Measurements from ENCODE around the gene FAM209A. TPM values are rescaled to one million over a fixed set of nuclear protein-coding genes. Genes with fewer than 3 reads are reported as not detected.

FAM209A gene
- total and polyA plus RNA-seq, 4 donors: 0.49 to 0.95 (median 0.59) TPM; not detected in 1

GRCh38 chr20:56565511-56565910, 41.0 kb downstream of the FAM209A start:
- Histone ChIP-seq H3K27me3 (ENCODE audit: control insufficient read depth in 3 of 3, insufficient read depth in 3 of 3, low read length in 2 of 3) (no peaks in the 10 kb centered on the region), H3K9me3 (ENCODE audit: control insufficient read depth in 4 of 4, insufficient read depth in 3 of 4, low read length in 3 of 4) (no peaks in the 10 kb centered on the region), H3K4me1 (ENCODE audit: control insufficient read depth in 5 of 5, insufficient read depth in 5 of 5, low read length in 5 of 5) (peaks cover 0 to 4% (median 0%) of the 10 kb centered on the region in 5 donors), H3K27ac (ENCODE audit: low read depth in 1 of 2, low read length in 1 of 2) (no peak overlapping the region), H3K36me3 (ENCODE audit: control insufficient read depth in 4 of 4, insufficient read depth in 4 of 4, low read length in 4 of 4) (no peaks in the 10 kb centered on the region), H3K9ac (ENCODE audit: insufficient read depth in 1 of 2, low read length in 2 of 2) (no peak overlapping the region), H3K4me3 (no peak overlapping the region)
- ATAC-seq (ENCODE audit: insufficient read depth, low FRiP score): no peak
- no peak for TF ChIP-seq CTCF (IDR thresholded peaks at IDR 0.05; ENCODE audit: control extremely low read depth, extremely low read depth)
- 84 to 90% methylated on average over 4 of the region's 4 CpGs for WGBS, 2 donors
- no peak for DNase-seq

GRCh38 chr20:56566621-56567020, 42.1 kb downstream of the FAM209A start:
- no peaks in the 10 kb centered on the region for H3K27me3 ChIP-seq (ENCODE audit: control insufficient read depth in 3 of 3, insufficient read depth in 3 of 3, low read length in 2 of 3)
- peaks cover 0 to 4% (median 0%) of the 10 kb centered on the region in 5 donors for H3K4me1 ChIP-seq (ENCODE audit: control insufficient read depth in 5 of 5, insufficient read depth in 5 of 5, low read length in 5 of 5)
- H3K36me3 ChIP-seq (ENCODE audit: control insufficient read depth in 4 of 4, insufficient read depth in 4 of 4, low read length in 4 of 4): no peaks in the 10 kb centered on the region
- H3K4me3 ChIP-seq: no peak overlapping the region
- H3K9ac ChIP-seq (ENCODE audit: insufficient read depth in 1 of 2, low read length in 2 of 2): no peak overlapping the region
- no peak overlapping the region for H3K27ac ChIP-seq (ENCODE audit: low read depth in 1 of 2, low read length in 1 of 2)
- H3K9me3 ChIP-seq (ENCODE audit: control insufficient read depth in 4 of 4, insufficient read depth in 3 of 4, low read length in 3 of 4): no peaks in the 10 kb centered on the region
- peak; percentile 41 to 72 (median 44) for DNase-seq
- WGBS, 2 donors: 49 to 68% methylated on average over 3 of the region's 3 CpGs
- TF ChIP-seq CTCF (IDR thresholded peaks at IDR 0.05; ENCODE audit: control extremely low read depth, extremely low read depth): no peak
- no peak for ATAC-seq (ENCODE audit: insufficient read depth, low FRiP score)

GRCh38 chr20:56570832-56571231, 46.3 kb downstream of the FAM209A start:
- Histone ChIP-seq H3K4me3 (no peak overlapping the region), H3K9me3 (ENCODE audit: control insufficient read depth in 4 of 4, insufficient read depth in 3 of 4, low read length in 3 of 4) (no peaks in the 10 kb centered on the region), H3K36me3 (ENCODE audit: control insufficient read depth in 4 of 4, insufficient read depth in 4 of 4, low read length in 4 of 4) (no peaks in the 10 kb centered on the region), H3K27me3 (ENCODE audit: control insufficient read depth in 3 of 3, insufficient read depth in 3 of 3, low read length in 2 of 3) (no peaks in the 10 kb centered on the region), H3K9ac (ENCODE audit: insufficient read depth in 1 of 2, low read length in 2 of 2) (no peak overlapping the region), H3K27ac (ENCODE audit: low read depth in 1 of 2, low read length in 1 of 2) (no peak overlapping the region), H3K4me1 (ENCODE audit: control insufficient read depth in 5 of 5, insufficient read depth in 5 of 5, low read length in 5 of 5) (peaks cover 0 to 4% (median 0%) of the 10 kb centered on the region in 5 donors)
- no peak for DNase-seq
- ATAC-seq (ENCODE audit: insufficient read depth, low FRiP score): no peak
- no peak for TF ChIP-seq CTCF (IDR thresholded peaks at IDR 0.05; ENCODE audit: control extremely low read depth, extremely low read depth)
- 0 to 18% methylated on average over 2 of the region's 2 CpGs for WGBS, 2 donors

GRCh38 chr20:56572172-56572571, 47.6 kb downstream of the FAM209A start:
- Histone ChIP-seq H3K4me3 (no peak overlapping the region), H3K27me3 (ENCODE audit: control insufficient read depth in 3 of 3, insufficient read depth in 3 of 3, low read length in 2 of 3) (no peaks in the 10 kb centered on the region), H3K4me1 (ENCODE audit: control insufficient read depth in 5 of 5, insufficient read depth in 5 of 5, low read length in 5 of 5) (peaks cover 0 to 5% (median 0%) of the 10 kb centered on the region in 5 donors), H3K36me3 (ENCODE audit: control insufficient read depth in 4 of 4, insufficient read depth in 4 of 4, low read length in 4 of 4) (no peaks in the 10 kb centered on the region), H3K9me3 (ENCODE audit: control insufficient read depth in 4 of 4, insufficient read depth in 3 of 4, low read length in 3 of 4) (no peaks in the 10 kb centered on the region), H3K27ac (ENCODE audit: low read depth in 1 of 2, low read length in 1 of 2) (no peak overlapping the region), H3K9ac (ENCODE audit: insufficient read depth in 1 of 2, low read length in 2 of 2) (no peak overlapping the region)
- no peak for TF ChIP-seq CTCF (IDR thresholded peaks at IDR 0.05; ENCODE audit: control extremely low read depth, extremely low read depth)
- ATAC-seq (ENCODE audit: insufficient read depth, low FRiP score) (no peak), DNase-seq (no peak)
- 67 to 75% methylated on average over 4 of the region's 4 CpGs for WGBS, 2 donors

Data from lung (tissue), 12 donors.